OCI-LY7 (cell line): ENCODE data around the gene CLASP2. TPM values are rescaled to one million over a fixed set of nuclear protein-coding genes. Genes with fewer than 3 reads are reported as not detected.
A peak's percentile ranks its signal among the peaks of the same experiment; 100 is the strongest.

Experiments used
- BruUV-seq: library from RNA; stranded (reverse); fragments of 400-500 nt; replicated peaks from 2 replicates; lab custom pipeline; 2021; lab: Mats Ljungman, UMichigan
- CTCF ChIA-PET: fragments of 300-600 bp; sonication (Branson Sonifier 250); formaldehyde crosslinking; loops from one replicate; lab custom pipeline; 2022; ENCODE audit warnings: antibody characterized with exemption; ENCODE audit not compliant: unreplicated experiment; lab: Charles Lee
- POLR2A ChIA-PET: fragments of 300-600 bp; sonication (Branson Sonifier 250); formaldehyde crosslinking; loops from one replicate; lab custom pipeline; 2022; ENCODE audit warnings: antibody characterized with exemption; lab: Charles Lee
- DNase-seq: peaks from one replicate; pipeline ENCODE4 v3.0.0-alpha.2; 2015; ENCODE audit warnings: low spot score
- H2AFZ ChIP-seq: fragments of 200-600 bp; sonication (generic), shearing (Covaris generic); 2 replicates; pipeline ENCODE4 v1.6.1; 2014; ENCODE audit warnings: mild to moderate bottlenecking, antibody characterized with exemption, low read length, moderate library complexity
- H3K27ac ChIP-seq: fragments of 200-600 bp; sonication (generic); 2 replicates; pipeline ENCODE4 v1.5.1; 2014; ENCODE audit warnings: mixed run types, low read depth, mild to moderate bottlenecking, moderate library complexity, low read length, inconsistent platforms; ENCODE audit not compliant: poor library complexity, severe bottlenecking
- H3K36me3 ChIP-seq: fragments of 200-600 bp; sonication (generic); 2 replicates; pipeline ENCODE4 v1.6.1; 2014; ENCODE audit warnings: mild to moderate bottlenecking, antibody characterized with exemption, low read length, moderate library complexity, mixed read lengths; ENCODE audit not compliant: insufficient read depth
- H3K4me1 ChIP-seq: fragments of 200-600 bp; sonication (generic); 2 replicates; pipeline ENCODE4 v1.5.1; 2014; ENCODE audit warnings: mild to moderate bottlenecking, low read length; ENCODE audit not compliant: insufficient read depth, poor library complexity, severe bottlenecking
- H3K4me2 ChIP-seq: fragments of 200-600 bp; sonication (generic); 2 replicates; pipeline ENCODE4 v1.6.1; 2014; ENCODE audit warnings: mild to moderate bottlenecking, low read length
- H3K4me3 ChIP-seq: fragments of 200-600 bp; sonication (generic); 2 replicates; pipeline ENCODE4 v1.5.1; 2014; ENCODE audit warnings: mild to moderate bottlenecking, low read depth, low read length; ENCODE audit not compliant: poor library complexity, severe bottlenecking
- H3K79me2 ChIP-seq: fragments of 200-600 bp; sonication (generic); 2 replicates; pipeline ENCODE4 v1.6.1; 2016; ENCODE audit warnings: low read depth, mild to moderate bottlenecking, low read length, moderate library complexity, mixed read lengths; ENCODE audit not compliant: insufficient read depth
- H3K9me2 ChIP-seq: fragments of 200-600 bp; sonication (generic); 2 replicates; pipeline ENCODE4 v1.6.1; 2016; ENCODE audit warnings: mild to moderate bottlenecking, low read length, mixed read lengths; ENCODE audit not compliant: insufficient read depth
- H3K9me3 ChIP-seq: fragments of 200-600 bp; sonication (generic); 2 replicates; pipeline ENCODE4 v1.6.1; 2014; ENCODE audit warnings: mild to moderate bottlenecking, mixed run types, low read length, mixed read lengths
- H4K20me1 ChIP-seq: fragments of 200-600 bp; sonication (generic); 2 replicates; pipeline ENCODE4 v1.6.1; 2014; ENCODE audit warnings: mild to moderate bottlenecking, antibody characterized with exemption, low read length, moderate library complexity, mixed read lengths; ENCODE audit not compliant: insufficient read depth
- CTCF ChIP-seq: fragments of 200-600 bp; sonication (generic); conservative IDR thresholded peaks from 2 replicates; pipeline ENCODE4 v1.5.1; 2014; ENCODE audit warnings: mild to moderate bottlenecking, antibody characterized with exemption, low read length, moderate library complexity, mixed read lengths
- EZH2phosphoT487 ChIP-seq: fragments of 200-600 bp; sonication (generic); IDR thresholded peaks from 2 replicates; pipeline ENCODE4 v1.6.1; 2018; ENCODE audit warnings: low read depth, borderline replicate concordance, mild to moderate bottlenecking, mixed run types, antibody characterized with exemption, low read length, moderate library complexity, mixed read lengths
- intact Hi-C: fragments of 100-400 bp; cut with micrococcal nuclease; formaldehyde crosslinking; loops from one replicate; pipeline ENCODE4 v1.10.0; 2022; ENCODE audit not compliant: unreplicated experiment
- total RNA-seq, 2 experiments: library from RNA; depleted of rRNA in 1 of 2; stranded (reverse); fragments of >200 nt in 1 of 2; shearing (Covaris generic) in 1 of 2; gene quantifications; 2 replicates each; pipeline ENCODE4 v1.2.3, GENCODE V29; 2014 to 2022

Gene CLASP2
- total RNA-seq, 2 experiments from 2014 or later = 95.5 to 99.1 TPM

- ChIA-PET POLR2A (interaction anchor here (0.7 kb wide), 1 partner anchor 108 kb away, joined by 3 read pairs; no protein-coding TSS in a partner anchor), CTCF (no interaction called here)
- Histone ChIP-seq H3K4me1 (peaks cover 5% of the 10 kb centered on the region), H3K79me2 (no peaks in the 10 kb centered on the region), H3K4me2 (no peak overlapping the region), H3K27ac (no peak overlapping the region), H3K9me2 (no peaks in the 10 kb centered on the region), H3K4me3 (no peak overlapping the region), H3K9me3 (0 out of 2 replicates have a peak, but pooled peaks cover 5% of the 10 kb centered on the region), H4K20me1 (no peaks in the 10 kb centered on the region), H3K36me3 (peaks cover 32% of the 10 kb centered on the region), H2AFZ (no peak overlapping the region)
- no TSS peak for BruUV-seq
- intact Hi-C loops = no loop called here
- TF ChIP-seq CTCF (no peak), EZH2phosphoT487 (no peak)
- no peak for DNase-seq
These were observed 173.9 kb downstream of the CLASP2 start for GRCh38 chr3:33544126-33544525.

GRCh38 chr3:33543601-33544000, 174.5 kb downstream of the CLASP2 start:
- ChIA-PET POLR2A (no interaction called here), CTCF (no interaction called here)
- no TSS peak for BruUV-seq
- H4K20me1 ChIP-seq = no peaks in the 10 kb centered on the region
- no peak for DNase-seq
- peaks cover 32% of the 10 kb centered on the region for H3K36me3 ChIP-seq
- H3K4me2 ChIP-seq = no peak overlapping the region
- H3K9me3 ChIP-seq = 0 out of 2 replicates have a peak, but pooled peaks cover 5% of the 10 kb centered on the region
- no peaks in the 10 kb centered on the region for H3K9me2 ChIP-seq
- H3K4me1 ChIP-seq = peaks cover 5% of the 10 kb centered on the region
- no peak overlapping the region for H3K27ac ChIP-seq
- TF ChIP-seq EZH2phosphoT487 (no peak), CTCF (no peak)
- no peaks in the 10 kb centered on the region for H3K79me2 ChIP-seq
- intact Hi-C loops = no loop called here
- H3K4me3 ChIP-seq = no peak overlapping the region
- H2AFZ ChIP-seq = no peak overlapping the region

- intact Hi-C loops = no loop called here
- ChIA-PET POLR2A (interaction anchor here (0.6 to 1.0 kb wide), 2 partner anchors 9 to 232 kb away, joined by 3 to 5 read pairs; no protein-coding TSS in a partner anchor), CTCF (no interaction called here)
- H2AFZ ChIP-seq = no peak overlapping the region
- TF ChIP-seq EZH2phosphoT487 (no peak), CTCF (no peak)
- peaks cover 5% of the 10 kb centered on the region for H3K4me1 ChIP-seq
- no peak overlapping the region for H3K27ac ChIP-seq
- H3K79me2 ChIP-seq = no peaks in the 10 kb centered on the region
- no peaks in the 10 kb centered on the region for H3K9me2 ChIP-seq
- H3K36me3 ChIP-seq = peaks cover 46% of the 10 kb centered on the region
- 0 out of 2 replicates have a peak, but pooled peaks cover 5% of the 10 kb centered on the region for H3K9me3 ChIP-seq
- no peak for DNase-seq
- no peaks in the 10 kb centered on the region for H4K20me1 ChIP-seq
- H3K4me2 ChIP-seq = peak overlapping the region; percentile 29; the same call in 1 of the 2 replicates
- no TSS peak for BruUV-seq
- H3K4me3 ChIP-seq = no peak overlapping the region
These were observed 176.1 kb downstream of the CLASP2 start for GRCh38 chr3:33541918-33542317.
